GM23338 (cell line): ENCODE measurements around the gene ALPG. TPM values are rescaled to one million over a fixed set of nuclear protein-coding genes. Genes with fewer than 3 reads are reported as not detected.

Experiments
- ATAC-seq: fragments of 200-7000 bp; cut with Tn5 transposase; 3 replicates; pipeline ENCODE4 v1.9.1; 2020
- DNase-seq: peaks from one replicate; pipeline ENCODE4 v3.0.0-alpha.2; 2015; ENCODE audit warnings: low spot score
- H2AFZ ChIP-seq: fragments of 200-600 bp; sonication (generic); 2 replicates; pipeline ENCODE4 v1.8.0; 2016; ENCODE audit warnings: antibody characterized with exemption, mild to moderate bottlenecking, moderate library complexity
- H3F3A ChIP-seq: fragments of 200-600 bp; sonication (generic); replicated peaks from 2 replicates; pipeline ENCODE4 v1.8.0; 2017; ENCODE audit warnings: antibody characterized with exemption, mixed run types, low read depth
- H3K27ac ChIP-seq: fragments of 200-600 bp; sonication (generic); 2 replicates; pipeline ENCODE4 v1.6.1; 2016; ENCODE audit warnings: low read depth
- H3K27me3 ChIP-seq: fragments of 200-600 bp; sonication (generic); 2 replicates; pipeline ENCODE4 v1.8.0; 2016; ENCODE audit warnings: mild to moderate bottlenecking, mixed run types, moderate library complexity; ENCODE audit not compliant: insufficient read depth
- H3K36me3 ChIP-seq: fragments of 200-600 bp; sonication (generic); 2 replicates; pipeline ENCODE4 v1.8.0; 2016; ENCODE audit warnings: mild to moderate bottlenecking; ENCODE audit not compliant: insufficient read depth
- H3K4me1 ChIP-seq: fragments of 200-600 bp; sonication (generic); 2 replicates; pipeline ENCODE4 v1.8.0; 2016; ENCODE audit warnings: mild to moderate bottlenecking, moderate library complexity; ENCODE audit not compliant: insufficient read depth
- H3K4me2 ChIP-seq: fragments of 200-600 bp; sonication (generic); 2 replicates; pipeline ENCODE4 v1.7.1; 2017; ENCODE audit warnings: mixed run types
- H3K4me3 ChIP-seq: fragments of 200-600 bp; sonication (generic); 2 replicates; pipeline ENCODE4 v1.6.1; 2016; ENCODE audit warnings: mixed run types
- H3K79me2 ChIP-seq: fragments of 200-600 bp; sonication (generic); replicated peaks from 2 replicates; pipeline ENCODE4 v1.8.0; 2017; ENCODE audit warnings: mild to moderate bottlenecking; ENCODE audit not compliant: insufficient read depth
- H3K9me2 ChIP-seq: fragments of 200-600 bp; sonication (generic); 2 replicates; pipeline ENCODE4 v1.8.0; 2017; ENCODE audit not compliant: insufficient read depth
- H4K20me1 ChIP-seq: fragments of 200-600 bp; sonication (generic); replicated peaks from 2 replicates; pipeline ENCODE4 v1.8.0; 2017; ENCODE audit warnings: mild to moderate bottlenecking; ENCODE audit not compliant: insufficient read depth
- H3K27ac Mint-ChIP-seq: 2 replicates; pipeline ENCODE4 v1.8.0; 2020; ENCODE audit warnings: inconsistent platforms, mild to moderate bottlenecking, moderate library complexity, mixed read lengths
- H3K27me3 Mint-ChIP-seq: 3 replicates; pipeline ENCODE4 v1.8.0; 2022; ENCODE audit warnings: low read depth, mild to moderate bottlenecking, moderate library complexity, mixed read lengths, inconsistent platforms; ENCODE audit not compliant: insufficient read depth, poor library complexity
- H3K36me3 Mint-ChIP-seq: 3 replicates; pipeline ENCODE4 v1.8.0; 2021; ENCODE audit warnings: low read depth, mild to moderate bottlenecking, inconsistent platforms, moderate library complexity, mixed read lengths
- H3K4me1 Mint-ChIP-seq: 3 replicates; pipeline ENCODE4 v1.8.0; 2020; ENCODE audit warnings: mild to moderate bottlenecking, inconsistent platforms, mixed read lengths
- H3K4me3 Mint-ChIP-seq: 3 replicates; pipeline ENCODE4 v1.8.0; 2021; ENCODE audit warnings: moderate library complexity, mild to moderate bottlenecking, inconsistent platforms, mixed read lengths
- H3K9me3 Mint-ChIP-seq: 3 replicates; pipeline ENCODE4 v1.8.0; 2020; ENCODE audit warnings: moderate library complexity, mild to moderate bottlenecking, inconsistent platforms, mixed read lengths
- JUNB ChIP-seq: IDR thresholded peaks from one replicate; pipeline ENCODE4 v1.6.1; 2016; ENCODE audit warnings: antibody characterized with exemption; ENCODE audit not compliant: unreplicated experiment
- NANOG ChIP-seq: IDR thresholded peaks from 2 replicates; pipeline ENCODE4 v1.6.1; 2016; ENCODE audit warnings: antibody characterized with exemption, borderline replicate concordance
- POLR2AphosphoS5 ChIP-seq: IDR thresholded peaks from 2 replicates; pipeline ENCODE4 v1.6.1; 2016; ENCODE audit warnings: antibody characterized with exemption, low read depth
- REST ChIP-seq: IDR thresholded peaks from one replicate; pipeline ENCODE4 v1.6.1; 2018; ENCODE audit warnings: antibody characterized with exemption; ENCODE audit not compliant: unreplicated experiment
- ZNF114 ChIP-seq: fragments of 250-450 bp; sonication (Bioruptor Pico); IDR thresholded peaks from 2 replicates; pipeline ENCODE4 v1.5.0; 2020; ENCODE audit warnings: mild to moderate bottlenecking, moderate library complexity
- polyA plus RNA-seq: library from polyadenylated mRNA; unstranded; fragments of >200 nt; fragmentation: Nextera tagmentation; extraction: Ambion mirVana; gene quantifications from 2 replicates; pipeline ENCODE4 v1.2.1, GENCODE V29; 2016
- total RNA-seq: library from RNA; depleted of rRNA; stranded (reverse); fragments of >200 nt; shearing (Covaris generic); gene quantifications from 2 replicates; pipeline ENCODE4 v1.2.3, GENCODE V29; 2014
- TF ChIP-seq, protein P1 (sequence below): fragments of 250-450 bp; sonication (Bioruptor Pico); IDR thresholded peaks from 2 replicates; pipeline ENCODE4 v1.5.0; 2020; ENCODE audit warnings: mild to moderate bottlenecking, moderate library complexity
- TF ChIP-seq, protein P2 (sequence below), 2 experiments: fragments of 200-600 bp in 1 of 2; sonication (generic) in 1 of 2; conservative IDR thresholded peaks; 2 replicates each; pipeline versions ENCODE4 v1.5.1 to v1.6.1; 2016 to 2017; ENCODE audit warnings: antibody characterized with exemption in 2 of 2, low read depth in 2 of 2, mild to moderate bottlenecking in 2 of 2, moderate library complexity in 1 of 2
- TF ChIP-seq, protein P3 (sequence below): IDR thresholded peaks from 2 replicates; pipeline ENCODE4 v1.6.1; 2016; ENCODE audit warnings: antibody characterized with exemption

ALPG gene
- total and polyA plus RNA-seq, 2 experiments from 2014 or later: 0.89 to 2.5 TPM

- H3K36me3 Mint-ChIP-seq: peaks cover 14% of the 10 kb centered on the region
- peaks cover 7% of the 10 kb centered on the region for H3K4me1 Mint-ChIP-seq
- peaks cover 3% of the 10 kb centered on the region; the same call in 1 of the 3 replicates for H3K9me3 Mint-ChIP-seq
- Histone ChIP-seq H3K9me2 (0 out of 2 replicates have a peak, but pooled peaks cover 3% of the 10 kb centered on the region), H4K20me1 (0 out of 2 replicates have a peak, but pooled peaks cover 4% of the 10 kb centered on the region), H3F3A (peaks cover 2% of the 10 kb centered on the region), H3K79me2 (peaks cover 19% of the 10 kb centered on the region; the same call in 1 of the 2 replicates), H3K27me3 (peaks cover 39% of the 10 kb centered on the region), H3K27ac (no peak overlapping the region), H3K36me3 (no peaks in the 10 kb centered on the region), H3K4me1 (peaks cover 6% of the 10 kb centered on the region), H2AFZ (no peak overlapping the region), H3K4me3 (no peak overlapping the region), H3K4me2 (no peak overlapping the region)
- H3K27me3 Mint-ChIP-seq: peaks cover 48% of the 10 kb centered on the region
- H3K4me3 Mint-ChIP-seq: no peak overlapping the region
- ATAC-seq (no peak), DNase-seq (no peak)
- TF ChIP-seq ZNF114 (no peak), JUNB (no peak), NANOG (no peak), REST (no peak), POLR2AphosphoS5 (no peak)
- TF ChIP-seq, protein P1, sequence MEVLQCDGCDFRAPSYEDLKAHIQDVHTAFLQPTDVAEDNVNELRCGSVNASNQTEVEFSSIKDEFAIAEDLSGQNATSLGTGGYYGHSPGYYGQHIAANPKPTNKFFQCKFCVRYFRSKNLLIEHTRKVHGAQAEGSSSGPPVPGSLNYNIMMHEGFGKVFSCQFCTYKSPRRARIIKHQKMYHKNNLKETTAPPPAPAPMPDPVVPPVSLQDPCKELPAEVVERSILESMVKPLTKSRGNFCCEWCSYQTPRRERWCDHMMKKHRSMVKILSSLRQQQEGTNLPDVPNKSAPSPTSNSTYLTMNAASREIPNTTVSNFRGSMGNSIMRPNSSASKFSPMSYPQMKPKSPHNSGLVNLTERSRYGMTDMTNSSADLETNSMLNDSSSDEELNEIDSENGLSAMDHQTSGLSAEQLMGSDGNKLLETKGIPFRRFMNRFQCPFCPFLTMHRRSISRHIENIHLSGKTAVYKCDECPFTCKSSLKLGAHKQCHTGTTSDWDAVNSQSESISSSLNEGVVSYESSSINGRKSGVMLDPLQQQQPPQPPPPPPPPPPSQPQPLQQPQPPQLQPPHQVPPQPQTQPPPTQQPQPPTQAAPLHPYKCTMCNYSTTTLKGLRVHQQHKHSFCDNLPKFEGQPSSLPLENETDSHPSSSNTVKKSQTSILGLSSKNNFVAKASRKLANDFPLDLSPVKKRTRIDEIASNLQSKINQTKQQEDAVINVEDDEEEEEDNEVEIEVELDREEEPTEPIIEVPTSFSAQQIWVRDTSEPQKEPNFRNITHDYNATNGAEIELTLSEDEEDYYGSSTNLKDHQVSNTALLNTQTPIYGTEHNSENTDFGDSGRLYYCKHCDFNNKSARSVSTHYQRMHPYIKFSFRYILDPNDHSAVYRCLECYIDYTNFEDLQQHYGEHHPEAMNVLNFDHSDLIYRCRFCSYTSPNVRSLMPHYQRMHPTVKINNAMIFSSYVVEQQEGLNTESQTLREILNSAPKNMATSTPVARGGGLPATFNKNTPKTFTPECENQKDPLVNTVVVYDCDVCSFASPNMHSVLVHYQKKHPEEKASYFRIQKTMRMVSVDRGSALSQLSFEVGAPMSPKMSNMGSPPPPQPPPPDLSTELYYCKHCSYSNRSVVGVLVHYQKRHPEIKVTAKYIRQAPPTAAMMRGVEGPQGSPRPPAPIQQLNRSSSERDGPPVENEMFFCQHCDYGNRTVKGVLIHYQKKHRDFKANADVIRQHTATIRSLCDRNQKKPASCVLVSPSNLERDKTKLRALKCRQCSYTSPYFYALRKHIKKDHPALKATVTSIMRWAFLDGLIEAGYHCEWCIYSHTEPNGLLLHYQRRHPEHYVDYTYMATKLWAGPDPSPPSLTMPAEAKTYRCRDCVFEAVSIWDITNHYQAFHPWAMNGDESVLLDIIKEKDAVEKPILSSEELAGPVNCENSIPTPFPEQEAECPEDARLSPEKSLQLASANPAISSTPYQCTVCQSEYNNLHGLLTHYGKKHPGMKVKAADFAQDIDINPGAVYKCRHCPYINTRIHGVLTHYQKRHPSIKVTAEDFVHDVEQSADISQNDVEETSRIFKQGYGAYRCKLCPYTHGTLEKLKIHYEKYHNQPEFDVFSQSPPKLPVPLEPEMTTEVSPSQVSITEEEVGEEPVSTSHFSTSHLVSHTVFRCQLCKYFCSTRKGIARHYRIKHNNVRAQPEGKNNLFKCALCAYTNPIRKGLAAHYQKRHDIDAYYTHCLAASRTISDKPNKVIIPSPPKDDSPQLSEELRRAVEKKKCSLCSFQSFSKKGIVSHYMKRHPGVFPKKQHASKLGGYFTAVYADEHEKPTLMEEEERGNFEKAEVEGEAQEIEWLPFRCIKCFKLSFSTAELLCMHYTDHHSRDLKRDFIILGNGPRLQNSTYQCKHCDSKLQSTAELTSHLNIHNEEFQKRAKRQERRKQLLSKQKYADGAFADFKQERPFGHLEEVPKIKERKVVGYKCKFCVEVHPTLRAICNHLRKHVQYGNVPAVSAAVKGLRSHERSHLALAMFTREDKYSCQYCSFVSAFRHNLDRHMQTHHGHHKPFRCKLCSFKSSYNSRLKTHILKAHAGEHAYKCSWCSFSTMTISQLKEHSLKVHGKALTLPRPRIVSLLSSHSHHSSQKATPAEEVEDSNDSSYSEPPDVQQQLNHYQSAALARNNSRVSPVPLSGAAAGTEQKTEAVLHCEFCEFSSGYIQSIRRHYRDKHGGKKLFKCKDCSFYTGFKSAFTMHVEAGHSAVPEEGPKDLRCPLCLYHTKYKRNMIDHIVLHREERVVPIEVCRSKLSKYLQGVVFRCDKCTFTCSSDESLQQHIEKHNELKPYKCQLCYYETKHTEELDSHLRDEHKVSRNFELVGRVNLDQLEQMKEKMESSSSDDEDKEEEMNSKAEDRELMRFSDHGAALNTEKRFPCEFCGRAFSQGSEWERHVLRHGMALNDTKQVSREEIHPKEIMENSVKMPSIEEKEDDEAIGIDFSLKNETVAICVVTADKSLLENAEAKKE (CRISPR knock-in tag): no peak
- TF ChIP-seq, protein P2, sequence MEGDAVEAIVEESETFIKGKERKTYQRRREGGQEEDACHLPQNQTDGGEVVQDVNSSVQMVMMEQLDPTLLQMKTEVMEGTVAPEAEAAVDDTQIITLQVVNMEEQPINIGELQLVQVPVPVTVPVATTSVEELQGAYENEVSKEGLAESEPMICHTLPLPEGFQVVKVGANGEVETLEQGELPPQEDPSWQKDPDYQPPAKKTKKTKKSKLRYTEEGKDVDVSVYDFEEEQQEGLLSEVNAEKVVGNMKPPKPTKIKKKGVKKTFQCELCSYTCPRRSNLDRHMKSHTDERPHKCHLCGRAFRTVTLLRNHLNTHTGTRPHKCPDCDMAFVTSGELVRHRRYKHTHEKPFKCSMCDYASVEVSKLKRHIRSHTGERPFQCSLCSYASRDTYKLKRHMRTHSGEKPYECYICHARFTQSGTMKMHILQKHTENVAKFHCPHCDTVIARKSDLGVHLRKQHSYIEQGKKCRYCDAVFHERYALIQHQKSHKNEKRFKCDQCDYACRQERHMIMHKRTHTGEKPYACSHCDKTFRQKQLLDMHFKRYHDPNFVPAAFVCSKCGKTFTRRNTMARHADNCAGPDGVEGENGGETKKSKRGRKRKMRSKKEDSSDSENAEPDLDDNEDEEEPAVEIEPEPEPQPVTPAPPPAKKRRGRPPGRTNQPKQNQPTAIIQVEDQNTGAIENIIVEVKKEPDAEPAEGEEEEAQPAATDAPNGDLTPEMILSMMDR (conservative IDR thresholded peaks at IDR 0.05; ENCODE audit: low read depth in 2 of 2): no peak
- TF ChIP-seq, protein P3, sequence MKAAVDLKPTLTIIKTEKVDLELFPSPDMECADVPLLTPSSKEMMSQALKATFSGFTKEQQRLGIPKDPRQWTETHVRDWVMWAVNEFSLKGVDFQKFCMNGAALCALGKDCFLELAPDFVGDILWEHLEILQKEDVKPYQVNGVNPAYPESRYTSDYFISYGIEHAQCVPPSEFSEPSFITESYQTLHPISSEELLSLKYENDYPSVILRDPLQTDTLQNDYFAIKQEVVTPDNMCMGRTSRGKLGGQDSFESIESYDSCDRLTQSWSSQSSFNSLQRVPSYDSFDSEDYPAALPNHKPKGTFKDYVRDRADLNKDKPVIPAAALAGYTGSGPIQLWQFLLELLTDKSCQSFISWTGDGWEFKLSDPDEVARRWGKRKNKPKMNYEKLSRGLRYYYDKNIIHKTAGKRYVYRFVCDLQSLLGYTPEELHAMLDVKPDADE: no peak
- H3K27ac Mint-ChIP-seq: no peak overlapping the region
These were observed 10.2 kb downstream of the ALPG start for GRCh38 chr2:232416521-232417470.
